GM12873 (cell line): ENCODE results near the gene GPR146.

ENCODE experiments used
- CTCF ChIP-seq: IDR thresholded peaks from 2 replicates; pipeline ENCODE4 v1.5.1; 2012; ENCODE audit warnings: low read depth, mild to moderate bottlenecking, moderate library complexity, low read length, control low read depth; ENCODE audit not compliant: insufficient read depth; ENCODE audit errors: missing control alignments

GPR146 gene

GRCh38 chr7:999941-1000935 is 44.1 kb upstream of the GPR146 start:
- no peak for TF ChIP-seq CTCF

- TF ChIP-seq CTCF: no peak
These were observed 40.1 kb upstream of the GPR146 start for GRCh38 chr7:1004018-1004852.

- no peak for TF ChIP-seq CTCF
These were observed 39.0 kb upstream of the GPR146 start for GRCh38 chr7:1005303-1005702.

- TF ChIP-seq CTCF: no peak
These were observed 36.4 kb upstream of the GPR146 start for GRCh38 chr7:1007901-1008300.

GRCh38 chr7:1008733-1009363 is 35.5 kb upstream of the GPR146 start:
- TF ChIP-seq CTCF: no peak

- TF ChIP-seq CTCF: no peak
These were observed 34.6 kb upstream of the GPR146 start for GRCh38 chr7:1009747-1010146.

GRCh38 chr7:1010226-1010625 is 34.1 kb upstream of the GPR146 start:
- no peak for TF ChIP-seq CTCF
